Stimulated activated CD8-positive, alpha-beta memory T cell treated with anti-CD3 and anti-CD28 coated beads, Interleukin-12 subunit alpha, Interleukin-12 subunit beta, amount 100 ng/mL, for 4 hours (primary cell): ENCODE results near the gene ASCL2.
A peak's percentile ranks its signal among the peaks of the same experiment; 100 is the strongest.

Source experiments
- DNase-seq: peaks from one replicate; pipeline ENCODE4 v3.0.0-alpha.2; 2020; ENCODE audit warnings: low read depth

ASCL2 gene

GRCh38 chr11:2308713-2309112 is 38.3 kb upstream of the ASCL2 start:
- DNase-seq, result no peak

- no peak for DNase-seq
Measured at GRCh38 chr11:2307501-2308331, 37.3 kb upstream of the ASCL2 start.

- no peak for DNase-seq
Measured at GRCh38 chr11:2306877-2307500, 36.6 kb upstream of the ASCL2 start.

GRCh38 chr11:2306452-2306823 is 36.0 kb upstream of the ASCL2 start:
- no peak for DNase-seq

GRCh38 chr11:2305788-2306451 is 35.5 kb upstream of the ASCL2 start:
- no peak for DNase-seq

GRCh38 chr11:2305140-2305778 is 34.9 kb upstream of the ASCL2 start:
- peak; percentile 68 for DNase-seq

GRCh38 chr11:2304506-2305139 is 34.2 kb upstream of the ASCL2 start:
- no peak for DNase-seq

- DNase-seq, result no peak
Measured at GRCh38 chr11:2303627-2304505, 33.5 kb upstream of the ASCL2 start.

GRCh38 chr11:2302896-2303626 is 32.7 kb upstream of the ASCL2 start:
- DNase-seq, result no peak

GRCh38 chr11:2302306-2302895 is 32.0 kb upstream of the ASCL2 start:
- no peak for DNase-seq

- peak; percentile 40 for DNase-seq
Measured at GRCh38 chr11:2301631-2302305, 31.4 kb upstream of the ASCL2 start, which contains the start of the genes C11orf21 and TSPAN32. Gene C11orf21 (minus strand): TSS chr11:2301918. CDS start chr11:2301808, 110 bp downstream. Gene TSPAN32 (plus strand): TSS chr11:2302013. CDS start chr11:2302150, 137 bp downstream.

- DNase-seq, result no peak
Measured at GRCh38 chr11:2300936-2301630, 30.7 kb upstream of the ASCL2 start.

GRCh38 chr11:2300290-2300935 is 30.0 kb upstream of the ASCL2 start:
- DNase-seq, result no peak

GRCh38 chr11:2299773-2300172 is 29.4 kb upstream of the ASCL2 start:
- no peak for DNase-seq

- DNase-seq, result no peak
Measured at GRCh38 chr11:2298795-2299761, 28.7 kb upstream of the ASCL2 start.

- no peak for DNase-seq
Measured at GRCh38 chr11:2298131-2298794, 27.9 kb upstream of the ASCL2 start.
